Mammary epithelial cell (primary cell): ENCODE results near the gene DENND4B.

Source experiments
- CTCF ChIP-seq, 2 donors: IDR thresholded peaks in 1 of 2; conservative IDR thresholded peaks in 1 of 2; 2 replicates each; pipeline ENCODE4 v1.5.1; 2011 to 2012; ENCODE audit warnings: inconsistent platforms in 2 of 2, low read length in 2 of 2, mild to moderate bottlenecking in 2 of 2, control low read depth in 1 of 2, low read depth in 1 of 2; ENCODE audit not compliant: insufficient read depth in 1 of 2; ENCODE audit errors: extremely low read depth in 1 of 2
- EZH2 ChIP-seq: IDR thresholded peaks from 2 replicates; pipeline ENCODE4 v1.6.1; 2012; ENCODE audit warnings: low read length, inconsistent platforms, borderline replicate concordance

GRCh38 chr1:153922972-153923925, 23.3 kb downstream of the DENND4B start, which contains the start of gene GATAD2B:
- TF ChIP-seq CTCF (conservative IDR thresholded peaks at IDR 0.05 in 1 of 2, IDR thresholded peaks at IDR 0.05 in 1 of 2; ENCODE audit: extremely low read depth in 1 of 2, insufficient read depth in 1 of 2, low read depth in 1 of 2, low read length in 2 of 2), result no peak
- no peak for TF ChIP-seq EZH2
